Activated T-cell treated with anti-CD3 and anti-CD28 coated beads, Interleukin-2, amount 50 U/mL, for 48 hours (primary cell): ENCODE results near the gene GALNT9.
"Not testable (repeated sequence)": the region's sequence is repeated elsewhere in the genome, so short reads cannot be mapped to it uniquely, and the experiment has no call there.

ENCODE experiments used
- DNase-seq, 2 experiments: peaks; one replicate each; pipeline ENCODE4 v3.0.0-alpha.2; 2020

Gene GALNT9

DNA sequence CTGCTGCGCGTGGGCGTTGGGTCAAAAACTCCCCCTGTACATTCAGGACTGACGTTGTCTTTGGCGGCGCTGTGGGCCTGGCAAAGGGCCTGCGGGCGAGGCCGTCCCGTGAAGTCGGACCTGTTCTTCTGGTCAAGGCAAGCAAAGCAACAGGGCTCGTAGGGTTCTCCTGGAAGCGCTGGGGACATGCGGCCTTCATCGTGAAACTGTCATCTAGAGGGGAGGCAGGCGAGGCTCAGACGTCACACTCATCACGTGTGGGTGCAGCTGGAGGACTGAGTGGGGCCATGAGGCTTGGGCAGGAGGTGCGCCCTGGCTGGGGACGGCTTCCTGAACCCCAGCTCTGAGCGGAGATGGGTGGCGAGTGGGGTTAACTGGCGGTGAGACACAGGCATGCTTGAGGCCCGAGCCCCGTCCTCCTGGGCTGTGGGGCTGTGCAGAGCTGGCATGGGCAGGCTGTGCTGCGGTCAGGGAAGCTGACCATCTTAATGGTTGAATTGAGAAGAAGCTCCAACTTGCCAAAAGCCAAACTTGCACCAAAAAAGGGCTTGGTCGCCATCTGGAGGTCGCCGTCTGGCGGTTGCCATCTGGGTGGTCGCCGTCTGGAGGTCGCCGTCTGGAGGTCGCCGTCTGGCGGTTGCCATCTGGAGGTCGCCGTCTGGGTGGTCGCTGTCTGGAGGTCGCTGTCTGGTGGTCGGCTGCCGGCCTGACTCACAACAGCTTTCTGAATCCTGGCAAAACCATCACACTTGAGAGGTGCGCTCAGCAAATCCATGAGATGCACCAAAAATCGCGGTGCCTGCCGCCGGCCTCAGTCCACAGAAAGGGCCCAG is 119.0 kb downstream of the GALNT9 start:
- DNase-seq: no peak

DNA sequence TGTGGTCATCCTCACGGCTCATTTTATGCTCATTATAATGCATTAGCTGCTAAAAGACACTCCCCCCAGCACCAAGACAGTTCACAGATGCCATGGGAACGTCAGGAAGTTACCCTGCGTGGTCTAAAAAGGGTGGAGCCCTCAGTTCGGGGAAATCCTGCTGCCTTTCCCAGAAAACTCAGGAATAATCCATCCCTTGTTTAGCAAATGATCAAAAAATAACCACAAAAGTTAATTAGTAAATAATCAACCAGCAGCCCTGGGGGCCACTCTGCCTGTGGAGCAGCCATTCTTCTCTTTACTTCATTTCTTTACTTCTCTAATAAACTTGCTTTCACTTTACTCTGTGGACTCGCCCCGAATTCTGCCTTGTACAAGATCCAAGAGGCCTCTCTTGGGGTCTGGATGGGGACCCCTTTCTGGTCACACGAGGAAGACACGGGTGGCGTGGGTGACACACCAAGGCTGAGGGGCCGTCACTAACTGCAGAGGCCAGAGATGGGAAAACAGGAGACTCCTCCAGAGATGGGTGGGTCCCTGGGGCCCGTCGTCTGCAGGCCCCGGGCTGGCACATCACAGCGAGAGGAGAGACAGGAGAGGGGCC is 119.7 kb downstream of the GALNT9 start:
- DNase-seq: no peak

DNA sequence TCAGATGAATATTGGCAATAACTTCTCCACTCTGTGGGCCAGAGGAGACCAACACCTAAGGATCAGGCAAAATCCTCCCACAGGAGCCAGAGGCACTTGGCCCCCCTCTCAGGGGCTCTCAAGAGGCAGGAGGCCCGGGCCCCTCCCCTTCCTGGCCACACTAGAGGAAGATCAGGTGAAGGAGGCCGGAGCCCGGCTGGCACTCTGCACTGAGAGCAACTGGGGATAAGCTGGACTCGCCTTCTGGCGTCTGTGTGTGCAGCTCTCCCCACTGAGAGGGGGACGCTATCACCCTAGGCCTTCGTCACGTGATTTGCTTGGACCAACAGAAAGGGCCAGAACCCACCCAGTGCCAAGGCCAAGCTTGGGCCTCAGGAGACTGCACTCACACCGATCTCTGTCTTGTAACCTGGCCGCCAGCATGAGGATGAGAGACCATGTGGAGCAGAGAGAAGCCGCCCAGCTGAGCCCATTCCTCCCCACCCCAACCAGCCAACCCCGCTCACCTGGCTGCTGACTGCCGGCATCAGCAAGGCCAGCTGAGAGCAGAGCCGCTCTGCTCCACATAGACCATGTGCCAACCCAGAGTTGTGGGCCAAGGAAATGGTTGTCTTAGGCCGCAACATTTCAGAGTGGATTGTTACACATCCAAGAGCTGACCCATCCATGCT is 121.1 kb downstream of the GALNT9 start:
- DNase-seq: no peak

DNA sequence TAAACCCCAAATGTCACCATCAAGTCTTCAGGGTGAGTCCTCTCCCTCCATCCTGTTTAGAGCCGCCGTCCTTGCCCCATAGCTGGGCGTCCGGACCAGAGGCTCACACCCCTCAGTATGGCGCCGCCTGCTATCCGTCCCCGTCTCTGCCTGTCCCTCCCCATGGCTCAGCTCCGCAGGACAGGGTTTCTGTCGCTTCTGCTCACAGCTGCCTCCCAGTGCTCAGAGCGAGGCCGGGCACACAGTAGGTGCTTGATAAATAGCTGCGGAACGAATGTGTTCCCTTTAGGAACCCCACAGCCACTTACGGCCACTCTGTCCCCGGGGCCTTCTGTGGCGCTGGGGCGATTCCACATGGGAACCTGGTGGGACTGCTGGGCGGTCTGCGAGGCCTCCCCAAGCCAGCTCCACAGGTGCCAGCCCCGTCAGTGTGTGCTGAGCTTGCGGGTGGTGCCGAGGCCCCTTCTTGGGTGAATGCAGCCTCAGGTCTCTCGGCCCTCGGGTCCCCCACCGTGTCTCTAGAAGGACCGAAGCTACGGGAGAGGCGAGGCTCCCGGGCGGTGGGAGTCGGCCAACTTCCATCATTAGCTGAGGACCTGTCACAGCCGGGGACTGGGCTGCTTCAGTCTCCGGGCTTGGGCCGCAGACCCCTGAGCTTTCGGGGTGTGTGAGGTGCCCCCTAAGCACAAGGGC is 122.2 kb downstream of the GALNT9 start:
- no peak for DNase-seq

DNA sequence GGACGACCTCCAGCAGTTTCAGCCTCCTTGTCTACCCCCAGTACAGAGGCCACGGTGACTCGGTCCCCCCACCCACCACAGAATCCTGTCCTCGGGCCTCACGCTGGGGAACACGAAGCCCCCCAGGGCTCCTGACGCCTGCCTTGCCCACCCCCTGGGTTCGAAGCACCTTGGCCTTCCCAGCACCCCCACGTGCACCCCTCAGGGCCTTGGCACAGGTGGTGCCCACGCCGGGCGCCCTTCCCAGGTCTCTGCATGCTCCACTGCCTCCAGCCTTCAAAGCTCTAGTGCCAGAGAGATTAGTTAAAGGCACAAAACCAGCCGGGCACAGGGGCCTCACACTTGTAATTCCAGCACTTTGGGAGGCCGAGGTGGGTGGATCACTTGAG is 123.3 kb downstream of the GALNT9 start:
- no peak for DNase-seq

DNA sequence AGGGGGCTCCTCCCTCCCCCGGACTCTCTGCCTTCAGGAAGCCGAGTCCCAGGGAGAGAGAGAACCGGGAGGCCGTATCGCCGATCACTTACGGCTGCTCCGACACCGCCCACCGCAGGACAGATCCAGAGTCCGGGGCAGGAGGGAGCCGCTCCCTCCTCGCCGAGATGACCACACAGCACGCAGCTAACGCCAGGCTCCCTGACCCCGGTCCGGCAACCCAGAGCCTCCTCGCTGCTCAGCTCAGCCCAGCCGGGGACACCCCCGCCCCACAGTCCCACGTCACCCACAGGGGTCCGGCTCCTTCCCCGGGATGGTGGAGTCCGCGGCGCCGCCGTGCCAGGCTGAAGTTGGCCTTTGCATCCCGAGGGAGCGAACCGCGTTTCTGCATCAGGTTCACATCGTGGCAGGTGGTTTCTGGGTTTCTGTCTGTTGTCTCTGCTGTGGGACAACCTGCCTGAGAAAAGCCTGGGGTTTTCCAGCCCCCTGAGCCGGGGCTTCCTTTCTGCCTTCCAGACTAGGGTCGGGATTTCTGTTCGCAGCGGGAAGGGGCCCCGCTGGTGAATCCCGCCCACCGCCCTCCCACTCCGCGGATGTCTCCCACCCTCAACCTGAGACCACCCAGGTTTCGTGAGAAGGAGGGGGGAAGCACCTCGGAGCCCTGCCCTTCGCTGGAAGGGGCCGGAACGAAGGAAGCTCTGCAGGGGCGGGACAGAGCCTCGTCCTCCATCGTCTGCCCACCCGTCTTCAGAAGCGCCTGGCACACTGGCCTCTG is 123.9 kb downstream of the GALNT9 start:
- no peak for DNase-seq

DNA sequence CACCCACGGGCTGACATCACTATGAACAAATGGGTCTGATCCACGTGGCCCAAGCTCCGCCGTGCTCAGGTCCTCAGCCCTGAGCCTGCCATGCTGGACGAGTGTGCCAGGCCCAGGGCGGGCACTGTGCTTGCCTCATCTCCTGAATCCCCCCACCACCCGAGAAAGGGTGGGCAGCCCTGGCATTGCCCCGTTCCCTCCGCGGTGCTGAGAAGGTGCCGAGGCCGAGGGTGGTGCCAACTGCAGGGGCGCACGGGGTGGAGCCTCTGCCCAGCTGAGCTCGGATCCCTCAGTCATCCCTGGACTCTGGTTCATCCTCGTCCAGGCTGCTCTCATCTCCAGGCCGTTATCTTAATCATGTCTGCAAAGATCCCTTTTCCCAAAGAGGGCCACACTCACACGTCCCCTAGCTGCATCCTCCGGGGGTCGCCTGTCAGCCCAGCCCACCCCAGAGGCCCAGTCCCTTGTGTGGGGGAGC is 124.6 kb downstream of the GALNT9 start:
- no peak for DNase-seq

DNA sequence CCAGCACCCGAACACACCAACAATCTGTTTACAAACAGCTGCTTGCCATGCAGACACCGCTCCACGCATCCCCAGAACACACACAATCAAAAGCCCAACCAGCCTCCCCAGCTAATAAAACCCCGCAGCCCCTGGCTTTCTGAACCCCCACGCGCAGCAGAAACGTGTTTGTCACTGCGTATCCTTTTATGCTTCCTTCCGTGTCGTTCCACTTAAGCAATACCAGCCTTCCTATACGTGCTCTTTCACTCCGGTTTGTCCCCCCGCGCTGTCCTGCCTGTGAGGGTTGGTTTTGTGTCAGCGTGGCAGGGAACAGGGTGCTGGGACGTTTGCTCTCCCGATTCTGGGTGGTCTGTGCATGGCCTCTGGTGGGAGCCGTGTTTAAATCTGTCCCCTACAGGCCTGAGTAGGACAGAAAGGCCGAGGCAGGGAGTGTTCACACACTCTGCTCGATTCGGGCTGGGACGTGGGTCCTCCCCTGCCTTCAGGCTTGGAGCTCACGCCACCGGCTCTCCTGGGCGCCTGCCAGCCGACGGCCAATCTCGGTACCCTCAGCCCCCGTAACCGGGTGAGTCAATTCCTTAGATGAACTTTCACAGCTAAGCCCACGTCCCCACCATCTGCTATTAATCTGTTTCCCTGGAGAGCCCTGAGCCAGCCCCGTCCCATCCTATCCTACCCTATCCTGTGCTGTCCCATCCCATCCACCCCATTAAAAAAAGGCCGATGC is 125.2 kb downstream of the GALNT9 start:
- no peak for DNase-seq

DNA sequence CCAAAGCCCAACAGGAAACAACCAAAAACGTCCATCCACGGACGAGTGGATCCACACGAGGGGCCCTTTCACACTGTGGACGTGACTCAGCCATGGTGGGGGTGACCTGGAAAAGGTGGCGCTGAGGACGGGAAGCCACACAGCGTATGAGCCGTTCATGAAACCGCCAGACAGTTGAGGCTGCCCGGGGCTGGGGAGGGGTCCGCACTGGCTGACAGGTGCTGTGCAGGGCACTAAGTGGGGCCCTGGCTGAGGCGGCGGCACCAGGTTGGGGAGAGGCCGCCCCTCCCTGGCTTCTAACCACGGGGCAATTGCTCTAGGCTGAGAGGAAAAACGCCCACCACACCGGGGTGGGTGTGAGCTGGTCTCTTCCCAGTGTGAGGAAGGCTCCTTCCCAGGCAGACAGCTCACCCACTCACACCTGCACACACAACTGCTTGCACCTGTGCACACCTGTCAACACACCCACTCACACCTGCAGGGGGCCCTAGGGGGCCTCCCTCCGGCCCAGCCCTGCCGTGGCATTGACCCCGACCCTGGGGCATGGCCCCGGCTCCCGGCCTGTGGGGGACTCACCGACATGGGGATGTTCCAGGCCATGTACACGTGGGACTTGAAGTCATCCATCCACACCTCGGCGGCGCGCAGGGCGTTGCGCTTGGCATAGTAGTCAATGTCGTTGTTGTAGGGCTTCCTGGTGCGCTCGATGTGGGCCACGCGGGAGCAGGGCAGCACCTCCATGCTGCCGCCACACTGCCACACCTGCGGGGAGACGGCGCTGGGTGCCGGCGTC is 126.3 kb downstream of the GALNT9 start:
- no peak for DNase-seq

DNA sequence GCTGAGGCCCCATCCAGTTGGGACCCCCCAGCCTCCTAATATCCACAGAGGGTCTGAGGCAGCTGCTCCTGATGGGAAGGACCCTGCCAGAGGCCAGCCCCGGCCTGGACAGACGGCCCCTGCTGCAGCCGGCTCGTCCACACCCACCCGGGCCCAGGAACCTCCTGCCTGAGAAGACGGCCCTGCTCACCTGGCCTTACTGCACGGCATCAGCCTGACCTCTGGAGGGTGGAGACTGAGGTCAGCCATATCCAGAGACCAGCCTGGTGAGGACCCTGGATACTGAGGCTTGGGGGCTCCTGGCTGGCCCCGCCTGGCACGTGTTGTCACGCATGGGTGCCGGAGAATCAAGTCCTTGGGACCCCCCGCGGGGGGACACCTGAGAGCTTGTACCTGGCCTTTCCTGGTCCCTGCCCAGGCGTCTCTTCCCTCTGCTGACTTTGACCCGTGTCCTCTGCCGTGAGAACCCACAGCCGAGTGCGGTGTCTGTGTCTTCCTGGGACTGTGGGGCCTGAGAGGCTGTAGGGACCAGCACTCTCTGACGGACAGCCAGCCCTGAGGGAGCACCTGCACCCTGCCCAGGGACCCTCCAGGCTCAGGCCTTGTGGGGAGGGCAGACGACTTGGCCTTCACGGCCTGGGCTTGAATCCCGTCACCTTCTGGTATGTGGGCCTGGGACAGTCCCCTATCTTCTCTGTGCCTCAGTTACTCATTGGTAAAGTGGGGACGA is 127.8 kb downstream of the GALNT9 start:
- no peak for DNase-seq

DNA sequence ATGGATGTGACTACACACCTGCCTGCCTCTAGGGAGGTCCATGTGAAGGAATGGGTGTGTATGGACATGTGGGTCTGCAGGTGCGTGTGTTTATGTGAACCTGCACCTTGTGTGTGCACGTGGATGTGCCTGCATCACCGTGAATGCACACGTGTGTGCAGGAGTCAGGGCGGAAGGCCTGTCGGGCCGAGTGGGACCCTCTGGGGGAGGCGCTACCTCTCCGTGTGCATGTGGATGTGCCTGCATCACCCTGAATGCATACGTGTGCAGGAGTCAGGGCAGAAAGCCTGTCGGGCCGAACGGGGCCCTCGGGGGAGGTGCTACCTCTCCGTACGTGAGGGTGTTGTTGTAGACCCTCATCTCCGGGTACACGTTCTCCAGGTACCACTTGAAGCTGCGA is 128.6 kb downstream of the GALNT9 start:
- no peak for DNase-seq

DNA sequence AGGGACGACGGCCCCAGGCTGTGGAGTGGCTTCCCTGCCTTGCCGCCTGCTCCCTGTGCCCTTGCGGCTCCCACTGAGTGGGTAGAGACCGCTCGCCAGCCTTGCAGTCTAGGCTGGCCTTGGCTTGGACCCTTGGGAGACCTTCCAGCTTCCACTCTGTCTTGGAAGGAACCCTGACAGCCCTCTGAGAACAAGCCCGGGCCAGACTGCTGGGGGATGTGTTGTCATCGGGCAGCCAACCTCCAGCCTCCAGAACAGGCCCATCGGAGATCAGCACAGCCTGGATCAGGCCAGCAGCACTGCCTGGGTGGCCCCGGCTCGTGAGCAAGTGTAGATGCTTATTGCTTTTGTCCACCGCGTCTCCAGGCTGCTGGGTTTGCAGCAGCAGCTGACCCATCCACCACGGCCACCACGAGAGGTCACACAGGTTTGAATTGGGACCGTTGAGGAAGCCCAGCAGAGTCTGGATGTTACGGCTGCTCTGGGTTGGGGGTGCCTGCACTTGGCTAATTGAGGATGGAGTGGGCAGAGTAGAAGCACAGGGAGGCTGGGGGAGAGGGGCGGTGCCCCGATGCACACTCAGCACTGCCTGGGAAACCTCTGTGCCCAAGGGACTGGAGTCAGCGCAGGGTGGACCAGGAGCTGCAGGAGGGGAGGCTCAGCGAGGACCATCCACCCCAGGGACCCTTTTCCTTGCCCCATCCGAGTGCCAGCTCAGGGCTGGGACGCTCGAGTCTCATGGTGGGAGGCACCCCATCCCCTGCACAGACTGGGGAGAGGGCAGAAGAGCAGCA is 129.7 kb downstream of the GALNT9 start:
- no peak for DNase-seq

DNA sequence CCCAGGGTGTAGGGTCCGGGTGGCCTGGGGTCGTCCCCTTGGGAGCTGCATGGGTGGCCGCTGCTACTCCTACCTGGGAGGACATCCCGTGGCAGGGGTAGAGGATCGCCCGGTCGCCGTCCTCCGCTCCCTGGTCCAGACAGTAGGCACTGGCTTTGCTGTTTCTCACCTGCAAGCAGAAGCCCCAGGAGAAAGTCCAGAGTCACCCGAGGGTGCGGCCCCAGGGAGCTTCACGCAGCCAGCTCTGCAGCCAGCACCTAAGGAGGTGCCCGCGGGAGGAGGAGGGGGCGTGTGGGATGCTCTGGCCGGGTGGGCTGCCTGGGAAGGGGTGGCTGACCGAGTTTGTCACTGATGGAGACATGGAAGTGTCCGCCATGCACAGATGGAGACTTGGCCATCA is 130.3 kb downstream of the GALNT9 start:
- no peak for DNase-seq

DNA sequence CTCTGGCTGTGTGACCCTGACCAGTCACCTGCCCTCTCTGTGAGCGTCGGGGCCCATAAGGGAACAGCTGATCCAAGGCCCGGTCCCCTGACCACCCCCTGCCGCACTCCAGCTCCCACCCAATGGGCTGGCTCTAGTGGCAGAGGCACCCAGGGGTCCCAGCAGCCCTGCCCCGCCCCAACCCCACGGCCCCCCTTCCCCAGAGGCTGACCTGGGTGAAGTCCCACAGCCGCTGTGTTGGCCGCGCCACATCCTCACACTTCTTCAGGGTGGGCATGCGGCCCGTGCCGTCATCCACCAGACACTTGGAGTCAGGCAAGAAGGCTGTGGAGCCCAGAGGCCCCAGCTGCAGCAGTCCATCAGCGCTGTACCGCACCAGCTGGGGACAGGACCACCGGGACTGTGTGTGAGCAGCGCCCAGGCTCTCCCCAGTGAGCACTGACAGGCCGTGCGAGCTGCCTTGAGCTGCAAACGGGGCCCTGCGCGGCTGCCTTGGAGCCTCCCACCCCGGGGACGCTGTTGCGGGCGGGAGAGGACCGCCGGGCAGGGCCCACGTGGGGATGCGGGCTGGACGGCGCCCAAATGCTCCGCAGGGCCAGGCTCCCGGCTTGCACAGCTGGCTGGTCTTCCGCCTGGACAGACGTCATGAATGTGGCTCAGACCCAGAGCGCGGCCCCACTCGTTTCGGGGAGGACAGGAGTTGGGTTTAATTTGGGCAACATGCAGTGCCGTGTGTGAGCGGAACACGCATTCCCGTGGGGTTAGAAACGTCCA is 131.6 kb downstream of the GALNT9 start:
- DNase-seq: no peak

DNA sequence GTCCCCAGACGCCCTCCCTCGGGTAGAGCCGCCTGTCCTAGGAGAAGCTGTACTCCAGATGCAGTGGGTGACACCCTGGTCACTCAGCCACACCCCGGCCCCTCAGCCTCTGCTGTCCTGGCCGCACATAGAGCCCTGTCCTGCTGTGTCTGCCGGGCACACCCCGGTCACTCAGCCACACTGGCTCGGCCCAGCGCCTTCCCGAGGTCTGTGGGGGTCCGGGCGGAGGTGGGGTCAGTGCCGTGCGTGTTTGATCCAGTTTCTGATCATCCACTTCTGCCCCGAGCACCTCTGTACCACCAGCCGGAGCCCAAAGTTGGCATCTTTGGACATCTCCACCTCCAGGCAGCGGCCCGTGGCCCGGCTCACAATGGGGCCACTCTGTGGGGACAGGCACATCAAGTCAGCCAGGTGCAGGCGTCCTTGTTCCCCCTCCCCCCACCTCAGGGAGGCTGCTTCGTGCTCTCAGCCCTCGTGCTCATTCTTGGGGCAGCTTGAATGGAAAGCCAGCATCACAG is 132.5 kb downstream of the GALNT9 start:
- DNase-seq: no peak

DNA sequence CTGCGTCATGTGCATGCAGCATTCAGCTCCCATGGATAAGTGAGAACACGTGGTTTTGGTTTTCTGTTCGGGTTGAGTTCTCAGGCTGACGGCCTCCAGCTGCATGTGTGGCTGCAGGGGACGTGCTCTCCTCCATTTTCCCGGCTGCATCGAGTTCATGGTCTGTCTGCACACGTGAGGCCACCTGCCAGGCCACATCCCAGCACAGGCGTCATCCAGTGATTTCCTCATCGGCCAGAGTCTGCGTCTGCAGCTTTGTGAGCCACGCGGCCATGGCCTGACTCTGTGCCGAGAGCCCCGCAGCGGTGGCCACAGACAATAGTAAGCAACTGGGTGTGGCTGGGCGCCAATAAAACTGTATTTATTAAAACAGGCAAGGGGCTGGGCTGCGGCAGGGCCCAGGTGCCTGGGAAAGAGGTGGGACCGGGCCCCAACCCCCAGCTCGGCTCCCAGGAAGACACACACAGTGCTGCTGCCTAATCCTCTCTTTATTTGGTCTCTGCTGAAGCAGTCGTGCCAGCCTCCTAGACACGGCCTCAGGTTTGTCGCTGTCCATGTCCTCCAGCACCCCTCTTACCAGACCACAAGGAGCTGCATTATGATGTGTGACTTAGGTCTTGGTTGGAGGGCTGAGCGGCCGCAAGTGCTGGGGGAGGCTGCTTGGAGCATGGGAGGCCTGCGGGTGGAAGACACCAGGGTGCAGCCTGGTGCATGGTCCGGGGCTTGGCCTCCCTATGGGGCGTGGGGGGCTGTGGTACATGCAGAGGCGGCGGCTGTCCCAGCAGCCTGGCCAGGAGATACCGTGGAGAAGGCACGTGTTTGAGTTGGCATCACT is 133.1 kb downstream of the GALNT9 start:
- no peak for DNase-seq

DNA sequence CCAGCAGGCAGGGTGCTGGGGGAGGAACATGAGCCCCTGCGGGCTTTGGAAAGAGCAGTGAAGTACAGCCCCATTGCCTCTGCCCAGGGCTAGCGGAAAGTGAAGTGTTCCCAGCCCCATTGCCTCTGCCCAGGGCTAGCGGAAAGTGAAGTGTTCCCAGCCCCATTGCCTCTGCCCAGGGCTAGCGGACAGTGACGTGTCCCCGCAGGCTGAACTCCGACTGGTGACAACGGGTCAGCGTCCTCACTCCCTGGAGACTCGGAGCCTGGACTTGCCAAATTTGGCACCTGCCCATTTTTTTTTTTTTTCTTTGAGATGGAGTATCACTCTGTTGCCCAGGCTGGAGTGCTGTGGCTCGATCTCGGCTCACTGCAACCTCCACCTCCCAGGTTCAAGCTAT is 134.1 kb downstream of the GALNT9 start:
- DNase-seq: not testable (repeated sequence)
